Breast epithelium (tissue), 4 donors: Measurements from ENCODE around the gene WNK3. TPM values are rescaled to one million over a fixed set of nuclear protein-coding genes. Genes with fewer than 3 reads are reported as not detected.

Source experiments
- DNase-seq, 2 donors: peaks; one replicate each; pipeline ENCODE4 v3.0.0-alpha.2; 2019; ENCODE audit warnings: low spot score in 2 of 2
- H3K27ac ChIP-seq, 2 donors: fragments of 200-600 bp; sonication (generic) in 1 of 2; one replicate each; pipeline ENCODE4 v1.5.1; 2016 to 2019; ENCODE audit warnings: mild to moderate bottlenecking in 1 of 2
- H3K27me3 ChIP-seq, 2 donors: fragments of 200-600 bp; sonication (generic) in 1 of 2; one replicate each; pipeline versions ENCODE4 v1.5.1 to v1.6.0; 2017 to 2019; ENCODE audit warnings: control low read depth in 1 of 2, mild to moderate bottlenecking in 1 of 2
- H3K36me3 ChIP-seq: fragments of 200-600 bp; one replicate; pipeline ENCODE4 v1.5.1; 2019
- H3K4me1 ChIP-seq, 2 donors: fragments of 200-600 bp; sonication (generic); one replicate each; pipeline ENCODE4 v1.5.1; 2016 to 2019; ENCODE audit warnings: control low read depth in 1 of 2
- H3K4me3 ChIP-seq, 3 donors: fragments of 200-600 bp; sonication (generic); 1 replicate in 2 of 3; 2 replicates in 1 of 3; pipeline ENCODE4 v1.5.1; 2016 to 2019; ENCODE audit warnings: mild to moderate bottlenecking in 3 of 3, moderate library complexity in 2 of 3
- H3K9me3 ChIP-seq, 2 donors: fragments of 200-600 bp; sonication (generic) in 1 of 2; one replicate each; pipeline ENCODE4 v1.5.1; 2016 to 2019; ENCODE audit warnings: control low read depth in 1 of 2
- POLR2A ChIP-seq: fragments of 450-650 bp; IDR thresholded peaks from one replicate; pipeline ENCODE4 v1.6.1; 2016; ENCODE audit warnings: antibody characterized with exemption, mild to moderate bottlenecking, moderate library complexity
- POLR2AphosphoS5 ChIP-seq, 3 donors: sonication (generic); formaldehyde crosslinking; IDR thresholded peaks; one replicate each; pipeline ENCODE4 v1.6.1; 2017; ENCODE audit warnings: antibody characterized with exemption in 3 of 3
- intact Hi-C: fragments of 100-400 bp; cut with DNase I; formaldehyde crosslinking; loops from one replicate; pipeline ENCODE4 v1.15.1; 2023; ENCODE audit warnings: low total_unique reads
- total RNA-seq, 3 donors: library from RNA; depleted of rRNA; stranded (reverse); fragments of >200 nt; gene quantifications; one replicate each; pipeline ENCODE4 v1.1.0, GENCODE V29; 2016
- TF ChIP-seq, protein P1 (sequence below), 3 donors: fragments of 450-650 bp; IDR thresholded peaks; one replicate each; pipeline ENCODE4 v1.5.1; 2016 to 2017; ENCODE audit warnings: antibody characterized with exemption in 3 of 3, mild to moderate bottlenecking in 3 of 3, moderate library complexity in 3 of 3

WNK3 gene
- total RNA-seq, 3 donors from 2014 or later = 1.3 to 5.4 (median 3.3) TPM

GRCh38 chrX:54248309-54248708 lies 109.5 kb downstream of the WNK3 start:
- Histone ChIP-seq H3K27me3 (peaks cover 0 to 5% of the 10 kb centered on the region in 2 donors), H3K27ac (no peak overlapping the region), H3K9me3 (no peaks in the 10 kb centered on the region), H3K4me3 (no peak overlapping the region), H3K4me1 (no peaks in the 10 kb centered on the region), H3K36me3 (no peaks in the 10 kb centered on the region)
- TF ChIP-seq, protein P1, sequence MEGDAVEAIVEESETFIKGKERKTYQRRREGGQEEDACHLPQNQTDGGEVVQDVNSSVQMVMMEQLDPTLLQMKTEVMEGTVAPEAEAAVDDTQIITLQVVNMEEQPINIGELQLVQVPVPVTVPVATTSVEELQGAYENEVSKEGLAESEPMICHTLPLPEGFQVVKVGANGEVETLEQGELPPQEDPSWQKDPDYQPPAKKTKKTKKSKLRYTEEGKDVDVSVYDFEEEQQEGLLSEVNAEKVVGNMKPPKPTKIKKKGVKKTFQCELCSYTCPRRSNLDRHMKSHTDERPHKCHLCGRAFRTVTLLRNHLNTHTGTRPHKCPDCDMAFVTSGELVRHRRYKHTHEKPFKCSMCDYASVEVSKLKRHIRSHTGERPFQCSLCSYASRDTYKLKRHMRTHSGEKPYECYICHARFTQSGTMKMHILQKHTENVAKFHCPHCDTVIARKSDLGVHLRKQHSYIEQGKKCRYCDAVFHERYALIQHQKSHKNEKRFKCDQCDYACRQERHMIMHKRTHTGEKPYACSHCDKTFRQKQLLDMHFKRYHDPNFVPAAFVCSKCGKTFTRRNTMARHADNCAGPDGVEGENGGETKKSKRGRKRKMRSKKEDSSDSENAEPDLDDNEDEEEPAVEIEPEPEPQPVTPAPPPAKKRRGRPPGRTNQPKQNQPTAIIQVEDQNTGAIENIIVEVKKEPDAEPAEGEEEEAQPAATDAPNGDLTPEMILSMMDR (IDR thresholded peaks at IDR 0.05) = peak in 1 of 3 donors; percentile 32
- TF ChIP-seq POLR2AphosphoS5 (IDR thresholded peaks at IDR 0.05) (no peak), POLR2A (no peak)
- intact Hi-C loops = no loop called here
- DNase-seq = no peak

- intact Hi-C loops = no loop called here
- Histone ChIP-seq H3K27ac (no peak overlapping the region), H3K4me1 (no peaks in the 10 kb centered on the region), H3K9me3 (no peaks in the 10 kb centered on the region), H3K4me3 (no peak overlapping the region), H3K27me3 (peaks cover 0 to 4% of the 10 kb centered on the region in 2 donors), H3K36me3 (no peaks in the 10 kb centered on the region)
- no peak for DNase-seq
- TF ChIP-seq POLR2AphosphoS5 (IDR thresholded peaks at IDR 0.05) = no peak
Measured at GRCh38 chrX:54246866-54247265, 111.0 kb downstream of the WNK3 start.

- Histone ChIP-seq H3K27me3 (peaks cover 0 to 16% of the 10 kb centered on the region in 2 donors), H3K27ac (no peak overlapping the region), H3K9me3 (peaks cover 0 to 13% of the 10 kb centered on the region in 2 donors), H3K36me3 (no peaks in the 10 kb centered on the region), H3K4me3 (no peak overlapping the region), H3K4me1 (no peaks in the 10 kb centered on the region)
- intact Hi-C loops = no loop called here
- DNase-seq = no peak
- TF ChIP-seq POLR2AphosphoS5 (IDR thresholded peaks at IDR 0.05) = no peak
Measured at GRCh38 chrX:54238588-54238987, 119.3 kb downstream of the WNK3 start.

DNA sequence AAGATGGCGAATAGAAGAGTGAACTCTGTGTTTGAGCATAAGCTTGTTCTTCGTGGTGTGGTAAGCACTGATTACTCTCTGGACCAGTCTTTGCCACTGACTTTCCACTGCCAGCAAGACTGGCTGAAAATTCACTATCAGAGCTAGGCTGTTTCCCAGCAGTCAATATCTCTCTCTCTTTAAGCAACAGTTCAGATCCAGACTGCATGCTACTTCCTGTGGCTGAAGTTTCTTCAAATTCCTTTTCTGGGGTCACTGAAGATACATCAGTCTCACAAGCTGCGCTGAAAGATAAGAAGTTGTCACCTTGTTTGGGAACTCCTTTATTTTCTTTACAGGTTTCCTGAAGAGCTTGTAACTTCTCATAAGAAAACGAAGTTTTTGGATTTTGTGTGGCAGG lies 120.8 kb downstream of the WNK3 start:
- TF ChIP-seq POLR2AphosphoS5 (IDR thresholded peaks at IDR 0.05) (no peak), POLR2A (no peak)
- TF ChIP-seq, protein P1 (IDR thresholded peaks at IDR 0.05) = no peak
- no peak overlapping the region for H3K4me3 ChIP-seq
- H3K9me3 ChIP-seq = peaks cover 0 to 13% of the 10 kb centered on the region in 2 donors
- H3K27ac ChIP-seq = no peak overlapping the region
- peaks cover 0 to 16% of the 10 kb centered on the region in 2 donors for H3K27me3 ChIP-seq
- DNase-seq = no peak
- H3K4me1 ChIP-seq = no peaks in the 10 kb centered on the region
- H3K36me3 ChIP-seq = no peaks in the 10 kb centered on the region
- intact Hi-C loops = no loop called here

GRCh38 chrX:54230435-54231148 lies 127.3 kb downstream of the WNK3 start:
- no peak overlapping the region for H3K4me3 ChIP-seq
- H3K9me3 ChIP-seq = no peaks in the 10 kb centered on the region
- TF ChIP-seq, protein P1 (IDR thresholded peaks at IDR 0.05) = no peak
- TF ChIP-seq POLR2A (no peak), POLR2AphosphoS5 (IDR thresholded peaks at IDR 0.05) (no peak)
- H3K4me1 ChIP-seq = no peaks in the 10 kb centered on the region
- intact Hi-C loops = no loop called here
- no peaks in the 10 kb centered on the region for H3K36me3 ChIP-seq
- H3K27me3 ChIP-seq = no peaks in the 10 kb centered on the region
- no peak for DNase-seq
- H3K27ac ChIP-seq = no peak overlapping the region

GRCh38 chrX:54223581-54223980 lies 134.3 kb downstream of the WNK3 start:
- Histone ChIP-seq H3K27ac (no peak overlapping the region), H3K4me3 (no peak overlapping the region), H3K36me3 (no peaks in the 10 kb centered on the region), H3K9me3 (no peaks in the 10 kb centered on the region), H3K27me3 (peaks cover 0 to 4% of the 10 kb centered on the region in 2 donors), H3K4me1 (no peaks in the 10 kb centered on the region)
- intact Hi-C loops = no loop called here
- TF ChIP-seq POLR2A (no peak), POLR2AphosphoS5 (IDR thresholded peaks at IDR 0.05) (no peak)
- TF ChIP-seq, protein P1 (IDR thresholded peaks at IDR 0.05) = no peak
- DNase-seq = no peak
